ENCODE data around the gene ZNF397.

The ZNF397 gene

DNA sequence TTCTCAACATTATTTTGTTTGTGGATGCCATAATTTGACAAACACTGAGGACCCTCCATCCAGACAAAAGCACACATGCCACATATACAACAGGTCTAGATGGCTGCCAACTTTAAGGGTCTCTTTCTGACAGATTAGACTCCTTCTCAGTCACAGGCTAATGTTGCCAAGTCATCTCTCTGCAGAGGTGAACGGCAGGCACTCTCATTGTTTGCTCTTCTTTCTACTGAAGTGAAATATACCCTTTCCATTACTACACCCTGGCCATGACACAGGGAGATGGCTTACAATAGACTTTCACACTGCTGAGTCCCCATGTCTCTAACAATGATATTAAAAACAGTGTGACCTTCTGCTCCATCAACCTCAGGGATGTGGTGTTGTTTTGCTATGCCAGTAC lies 47.5 kb upstream of the ZNF397 start:
- Histone ChIP-seq H3K27me3 (ENCODE audit: insufficient read depth, low read length, poor library complexity) (no peaks in the 10 kb centered on the region), H3K9me3 (ENCODE audit: insufficient read depth, low read length, severe bottlenecking) (no peaks in the 10 kb centered on the region), H3K4me1 (ENCODE audit: insufficient read depth, low read length) (no peaks in the 10 kb centered on the region), H3K9ac (ENCODE audit: low read depth, low read length) (no peak overlapping the region), H3K4me2 (ENCODE audit: insufficient read depth, low read length) (no peak overlapping the region), H3K79me2 (ENCODE audit: insufficient read depth, low read length) (no peaks in the 10 kb centered on the region), H4K20me1 (ENCODE audit: insufficient read depth, low read length) (no peaks in the 10 kb centered on the region), H3K27ac (ENCODE audit: low read length) (no peak overlapping the region), H3K4me3 (ENCODE audit: low read depth in 1 of 2, low read length in 2 of 2) (no peak overlapping the region), H3K36me3 (ENCODE audit: insufficient read depth, low read length) (no peaks in the 10 kb centered on the region), H2AFZ (ENCODE audit: low read depth, low read length) (no peak overlapping the region)
- TF ChIP-seq EZH2 (IDR thresholded peaks at IDR 0.05; ENCODE audit: borderline replicate concordance, low read depth, low read length, severe bottlenecking), result no peak
- TF ChIP-seq, protein P1, sequence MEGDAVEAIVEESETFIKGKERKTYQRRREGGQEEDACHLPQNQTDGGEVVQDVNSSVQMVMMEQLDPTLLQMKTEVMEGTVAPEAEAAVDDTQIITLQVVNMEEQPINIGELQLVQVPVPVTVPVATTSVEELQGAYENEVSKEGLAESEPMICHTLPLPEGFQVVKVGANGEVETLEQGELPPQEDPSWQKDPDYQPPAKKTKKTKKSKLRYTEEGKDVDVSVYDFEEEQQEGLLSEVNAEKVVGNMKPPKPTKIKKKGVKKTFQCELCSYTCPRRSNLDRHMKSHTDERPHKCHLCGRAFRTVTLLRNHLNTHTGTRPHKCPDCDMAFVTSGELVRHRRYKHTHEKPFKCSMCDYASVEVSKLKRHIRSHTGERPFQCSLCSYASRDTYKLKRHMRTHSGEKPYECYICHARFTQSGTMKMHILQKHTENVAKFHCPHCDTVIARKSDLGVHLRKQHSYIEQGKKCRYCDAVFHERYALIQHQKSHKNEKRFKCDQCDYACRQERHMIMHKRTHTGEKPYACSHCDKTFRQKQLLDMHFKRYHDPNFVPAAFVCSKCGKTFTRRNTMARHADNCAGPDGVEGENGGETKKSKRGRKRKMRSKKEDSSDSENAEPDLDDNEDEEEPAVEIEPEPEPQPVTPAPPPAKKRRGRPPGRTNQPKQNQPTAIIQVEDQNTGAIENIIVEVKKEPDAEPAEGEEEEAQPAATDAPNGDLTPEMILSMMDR (IDR thresholded peaks at IDR 0.05; ENCODE audit: borderline replicate concordance, extremely low read depth, low read length, poor library complexity, severe bottlenecking), result no peak
- no peak for DNase-seq
- ATAC-seq (ENCODE audit: insufficient read depth, low read depth), result no peak

DNA sequence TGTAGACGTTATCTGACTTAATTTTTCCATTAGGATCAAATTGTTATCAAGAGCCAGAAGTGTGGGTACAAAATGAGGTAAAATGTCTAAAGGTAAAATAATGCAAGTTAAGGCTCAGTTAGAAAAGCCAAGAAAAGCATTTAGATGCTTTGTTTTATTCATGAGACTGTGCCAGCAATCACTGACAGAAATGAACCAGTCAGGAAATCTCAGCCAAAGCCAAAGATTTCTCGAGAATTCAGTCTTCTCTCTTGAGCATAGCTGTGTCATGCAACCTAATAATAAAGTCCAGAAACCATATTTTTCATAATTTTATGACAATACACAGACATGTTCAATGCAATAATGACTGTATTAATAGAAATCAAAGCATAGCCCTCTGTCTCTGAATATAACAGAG lies 43.5 kb upstream of the ZNF397 start:
- Histone ChIP-seq H3K27me3 (ENCODE audit: insufficient read depth, low read length, poor library complexity) (no peaks in the 10 kb centered on the region), H4K20me1 (ENCODE audit: insufficient read depth, low read length) (no peaks in the 10 kb centered on the region), H3K36me3 (ENCODE audit: insufficient read depth, low read length) (no peaks in the 10 kb centered on the region), H2AFZ (ENCODE audit: low read depth, low read length) (no peak overlapping the region), H3K9ac (ENCODE audit: low read depth, low read length) (no peak overlapping the region), H3K27ac (ENCODE audit: low read length) (no peak overlapping the region), H3K9me3 (ENCODE audit: insufficient read depth, low read length, severe bottlenecking) (no peaks in the 10 kb centered on the region), H3K4me3 (ENCODE audit: low read depth in 1 of 2, low read length in 2 of 2) (no peak overlapping the region), H3K4me1 (ENCODE audit: insufficient read depth, low read length) (no peaks in the 10 kb centered on the region), H3K79me2 (ENCODE audit: insufficient read depth, low read length) (no peaks in the 10 kb centered on the region), H3K4me2 (ENCODE audit: insufficient read depth, low read length) (no peak overlapping the region)
- no peak for ATAC-seq (ENCODE audit: insufficient read depth, low read depth)
- DNase-seq, result no peak
- TF ChIP-seq, protein P1 (IDR thresholded peaks at IDR 0.05; ENCODE audit: borderline replicate concordance, extremely low read depth, low read length, poor library complexity, severe bottlenecking), result no peak

DNA sequence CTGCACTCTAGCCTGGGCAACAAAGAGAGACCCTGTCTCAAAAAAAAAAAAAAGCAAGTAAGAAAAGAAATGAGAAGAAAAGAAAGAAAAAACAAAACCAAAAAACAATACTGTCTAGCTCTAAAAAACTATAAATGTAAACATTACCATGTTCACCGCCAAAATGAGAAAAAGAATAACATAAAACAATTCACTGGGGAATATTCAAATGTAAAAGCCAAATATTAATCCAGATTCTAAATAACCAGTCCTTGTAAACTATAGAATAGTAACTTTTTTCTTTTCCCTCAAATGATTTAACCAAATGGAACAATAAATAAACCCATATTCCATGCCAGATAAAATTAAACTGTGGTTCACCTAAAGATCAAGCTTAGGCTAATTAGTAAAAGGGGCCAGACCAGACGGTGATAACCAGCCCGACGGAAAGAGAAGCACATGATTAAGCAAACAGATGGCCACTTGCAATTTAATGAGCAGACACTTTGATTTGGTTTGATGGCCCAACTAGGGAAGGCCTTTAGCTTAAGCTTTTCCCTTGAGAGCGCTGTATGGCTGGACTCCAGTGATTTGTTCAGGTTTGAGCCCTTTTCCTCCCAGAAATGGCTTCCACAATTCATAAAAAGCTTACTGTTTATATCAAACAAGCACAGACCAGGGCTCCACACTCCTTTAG lies 39.4 kb upstream of the ZNF397 start:
- H3K27ac ChIP-seq (ENCODE audit: low read length), result no peak overlapping the region
- H3K4me1 ChIP-seq (ENCODE audit: insufficient read depth, low read length), result no peaks in the 10 kb centered on the region
- H3K79me2 ChIP-seq (ENCODE audit: insufficient read depth, low read length), result no peaks in the 10 kb centered on the region
- DNase-seq (no peak), ATAC-seq (ENCODE audit: insufficient read depth, low read depth) (no peak)
- no peaks in the 10 kb centered on the region for H4K20me1 ChIP-seq (ENCODE audit: insufficient read depth, low read length)
- H3K27me3 ChIP-seq (ENCODE audit: insufficient read depth, low read length, poor library complexity), result no peaks in the 10 kb centered on the region
- no peaks in the 10 kb centered on the region for H3K36me3 ChIP-seq (ENCODE audit: insufficient read depth, low read length)
- H3K9me3 ChIP-seq (ENCODE audit: insufficient read depth, low read length, severe bottlenecking), result no peaks in the 10 kb centered on the region
- no peak overlapping the region for H2AFZ ChIP-seq (ENCODE audit: low read depth, low read length)
- no peak for TF ChIP-seq EZH2 (IDR thresholded peaks at IDR 0.05; ENCODE audit: borderline replicate concordance, low read depth, low read length, severe bottlenecking)
- TF ChIP-seq, protein P1 (IDR thresholded peaks at IDR 0.05; ENCODE audit: borderline replicate concordance, extremely low read depth, low read length, poor library complexity, severe bottlenecking), result no peak
- H3K4me2 ChIP-seq (ENCODE audit: insufficient read depth, low read length), result no peak overlapping the region
- H3K9ac ChIP-seq (ENCODE audit: low read depth, low read length), result no peak overlapping the region
- H3K4me3 ChIP-seq (ENCODE audit: low read depth in 1 of 2, low read length in 2 of 2), result no peak overlapping the region

DNA sequence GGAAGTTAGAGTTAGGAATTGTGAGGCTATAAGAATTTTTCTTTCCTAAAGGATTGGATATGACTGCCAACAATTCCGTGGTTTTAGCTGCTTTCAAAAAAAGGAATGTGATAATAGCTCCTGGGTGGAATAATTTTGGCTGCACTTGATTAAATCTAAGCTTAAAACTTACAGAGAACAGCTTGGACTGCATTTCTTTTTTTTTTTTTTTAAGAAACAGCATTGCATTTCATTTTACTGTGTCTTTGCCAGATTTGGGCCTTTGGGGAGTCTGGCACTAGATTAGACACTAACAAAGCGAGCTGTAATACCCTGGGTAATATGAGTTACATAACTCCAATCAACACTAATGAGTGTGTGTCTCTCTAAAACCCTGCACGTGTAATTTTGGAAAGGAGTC lies 37.8 kb upstream of the ZNF397 start:
- ATAC-seq (ENCODE audit: insufficient read depth, low read depth), result no peak
- DNase-seq, result no peak

More for the DNA sequence above, 37.8 kb upstream of the ZNF397 start:
- H3K27ac ChIP-seq (ENCODE audit: low read length), result no peak overlapping the region
- H4K20me1 ChIP-seq (ENCODE audit: insufficient read depth, low read length), result no peaks in the 10 kb centered on the region
- H2AFZ ChIP-seq (ENCODE audit: low read depth, low read length), result no peak overlapping the region
- H3K4me3 ChIP-seq (ENCODE audit: low read depth in 1 of 2, low read length in 2 of 2), result no peak overlapping the region
- H3K9me3 ChIP-seq (ENCODE audit: insufficient read depth, low read length, severe bottlenecking), result no peaks in the 10 kb centered on the region
- H3K36me3 ChIP-seq (ENCODE audit: insufficient read depth, low read length), result no peaks in the 10 kb centered on the region
- H3K4me2 ChIP-seq (ENCODE audit: insufficient read depth, low read length), result no peak overlapping the region
- no peak overlapping the region for H3K9ac ChIP-seq (ENCODE audit: low read depth, low read length)
- H3K4me1 ChIP-seq (ENCODE audit: insufficient read depth, low read length), result no peaks in the 10 kb centered on the region
- TF ChIP-seq, protein P1 (IDR thresholded peaks at IDR 0.05; ENCODE audit: borderline replicate concordance, extremely low read depth, low read length, poor library complexity, severe bottlenecking), result no peak
- no peak for TF ChIP-seq EZH2 (IDR thresholded peaks at IDR 0.05; ENCODE audit: borderline replicate concordance, low read depth, low read length, severe bottlenecking)
- no peaks in the 10 kb centered on the region for H3K27me3 ChIP-seq (ENCODE audit: insufficient read depth, low read length, poor library complexity)
- H3K79me2 ChIP-seq (ENCODE audit: insufficient read depth, low read length), result no peaks in the 10 kb centered on the region

All from DND-41 (cell line).